Spinal cord (tissue), 10 donors: ENCODE data around the gene GYS1. TPM values are rescaled to one million over a fixed set of nuclear protein-coding genes. Genes with fewer than 3 reads are reported as not detected.

ENCODE experiments used
- DNase-seq, 6 donors: peaks; one replicate each; pipeline versions ENCODE4 v3.0.0 to v3.0.0-alpha.2; 2013 to 2015; ENCODE audit warnings: low spot score in 6 of 6, low read depth in 4 of 6
- H3K27ac ChIP-seq: one replicate; pipeline ENCODE4 v1.5.1; 2013; ENCODE audit warnings: low read depth, low read length, control low read depth
- H3K27me3 ChIP-seq: one replicate; pipeline ENCODE4 v1.6.1; 2013; ENCODE audit warnings: low read length; ENCODE audit not compliant: control insufficient read depth, insufficient read depth
- H3K36me3 ChIP-seq: one replicate; pipeline ENCODE4 v1.6.1; 2013; ENCODE audit warnings: low read length; ENCODE audit not compliant: control insufficient read depth, insufficient read depth
- H3K4me1 ChIP-seq: one replicate; pipeline ENCODE4 v1.6.1; 2013; ENCODE audit warnings: low read length; ENCODE audit not compliant: control insufficient read depth, insufficient read depth
- H3K4me3 ChIP-seq: one replicate; pipeline ENCODE4 v1.5.1; 2013; ENCODE audit warnings: low read depth, low read length, control low read depth
- H3K9me3 ChIP-seq: one replicate; pipeline ENCODE4 v1.6.1; 2013; ENCODE audit warnings: low read length; ENCODE audit not compliant: control insufficient read depth, insufficient read depth
- WGBS: methylation state at CpG from one replicate; pipeline ENCODE4 v1.1.5; 2013; ENCODE audit warnings: missing lambda C conversion rate; ENCODE audit not compliant: insufficient coverage; 5-methylcytosine and 5-hydroxymethylcytosine counted together
- polyA plus RNA-seq, 2 donors: library from polyadenylated mRNA; unstranded; fragments of 120-200 nt; gene quantifications; one replicate each; pipeline ENCODE4 v1.2.1, GENCODE V29; 2013; ENCODE audit not compliant: insufficient read length in 2 of 2
- total RNA-seq, 2 donors: library from RNA; depleted of rRNA in 1 of 2; stranded (reverse); fragments of 120-200 nt in 1 of 2; fragments of >200 nt in 1 of 2; gene quantifications; one replicate each; pipeline versions ENCODE4 v1.2.3 to v1.2.4, GENCODE V29; 2013 to 2014
- donor health status: healthy.

Gene GYS1
- total and polyA plus RNA-seq, 4 donors = 22.0 to 47.5 (median 33.1) TPM

DNA sequence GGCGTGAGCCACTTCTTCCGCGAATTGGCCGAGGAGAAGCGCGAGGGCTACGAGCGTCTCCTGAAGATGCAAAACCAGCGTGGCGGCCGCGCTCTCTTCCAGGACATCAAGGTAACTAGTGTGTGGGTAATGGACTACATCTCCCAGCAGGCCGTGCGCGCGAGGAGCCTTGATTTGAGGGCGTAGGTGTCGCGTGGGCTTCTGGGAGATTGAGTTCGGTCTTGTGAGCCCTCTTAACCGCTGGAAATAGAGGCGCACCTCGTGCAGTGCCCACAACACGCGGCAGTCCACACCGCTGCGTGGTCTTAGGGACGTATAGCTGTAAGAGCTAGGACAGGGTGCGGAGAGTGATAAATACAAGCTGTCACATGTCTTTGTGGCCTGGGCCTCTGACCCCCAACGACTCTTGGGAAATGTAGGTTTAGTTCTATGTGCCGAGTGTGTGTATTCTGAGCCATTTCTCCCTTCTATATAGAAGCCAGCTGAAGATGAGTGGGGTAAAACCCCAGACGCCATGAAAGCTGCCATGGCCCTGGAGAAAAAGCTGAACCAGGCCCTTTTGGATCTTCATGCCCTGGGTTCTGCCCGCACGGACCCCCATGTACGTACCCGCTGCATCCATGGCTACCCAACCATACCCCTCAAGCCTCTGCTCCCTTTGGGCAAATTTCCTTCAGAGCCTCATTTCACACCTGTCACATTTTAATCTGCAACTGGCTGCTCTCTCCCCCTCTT, 27.1 kb downstream of the GYS1 start:
- Histone ChIP-seq H3K27me3 (no peaks in the 10 kb centered on the region), H3K36me3 (peaks cover 59% of the 10 kb centered on the region), H3K27ac (peak overlapping the region; percentile 90), H3K4me1 (peaks cover 42% of the 10 kb centered on the region), H3K4me3 (peak overlapping the region; percentile 81), H3K9me3 (no peaks in the 10 kb centered on the region)
- WGBS = 12% methylated on average over 33 of the region's 36 CpGs
- DNase-seq = peak; percentile 84 to 98 (median 88)

GRCh38 chr19:48965040-48965805, 27.9 kb downstream of the GYS1 start, which contains the start of gene FTL:
Gene FTL, plus strand, starts transcription at chr19:48965309. Its CDS starts 199 bp downstream, at chr19:48965508.
- Histone ChIP-seq H3K4me3 (peak within 1 kb of the TSS; percentile 81), H3K9me3 (no peaks in the 10 kb centered on the region), H3K27me3 (no peaks in the 10 kb centered on the region), H3K27ac (peak within 1 kb of the TSS; percentile 90), H3K4me1 (peaks cover 36% of the 10 kb centered on the region), H3K36me3 (peaks cover 55% of the 10 kb centered on the region)
- 0% methylated on average over 50 of the region's 52 CpGs for WGBS
- DNase-seq = peak; percentile 84 to 98 (median 89)

DNA sequence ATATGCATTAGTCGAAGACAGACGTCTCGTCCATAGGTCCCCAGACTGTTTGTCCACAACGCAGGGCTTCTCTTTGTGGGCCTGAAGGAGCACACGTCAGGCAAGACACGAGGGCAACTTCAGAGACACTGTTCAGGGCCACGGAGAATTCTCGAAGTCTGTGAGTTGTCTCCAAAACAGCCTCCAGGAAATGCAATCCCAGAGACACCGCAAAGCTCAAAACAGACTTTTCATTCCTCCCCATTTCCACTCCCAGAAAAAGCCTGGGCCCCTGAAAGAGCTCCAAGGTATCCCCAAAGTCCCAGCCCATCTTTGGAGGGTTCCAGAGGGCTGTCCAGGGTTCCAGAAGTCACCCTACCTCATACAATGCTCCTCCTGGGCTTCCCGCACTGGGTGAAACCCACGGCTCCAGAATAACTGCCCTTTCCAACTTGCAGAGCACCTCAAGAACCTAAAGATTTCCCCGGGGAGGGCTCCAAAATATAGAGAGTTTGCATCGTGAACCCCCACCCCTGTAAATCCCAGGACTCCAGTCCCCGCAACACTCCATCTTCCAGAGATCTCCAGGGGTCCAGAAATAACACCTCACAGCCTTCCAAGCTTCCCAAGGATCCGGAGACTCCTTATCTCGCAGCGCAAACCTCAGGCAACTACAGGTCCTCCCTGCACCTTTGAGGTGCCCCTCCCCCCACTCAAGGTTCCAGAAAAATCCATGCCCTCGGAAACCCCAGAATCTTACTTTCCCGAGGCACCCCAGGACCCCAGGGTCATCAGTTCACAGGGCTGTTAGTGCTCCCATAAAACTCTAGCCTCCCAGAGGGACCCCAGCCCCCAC, 28.7 kb downstream of the GYS1 start:
- Histone ChIP-seq H3K4me3 (peak overlapping the region; percentile 81), H3K27me3 (no peaks in the 10 kb centered on the region), H3K4me1 (peaks cover 36% of the 10 kb centered on the region), H3K27ac (peak overlapping the region; percentile 80), H3K9me3 (no peaks in the 10 kb centered on the region), H3K36me3 (peaks cover 47% of the 10 kb centered on the region)
- peak in 1 of 6 donors; percentile 33 for DNase-seq
- whole genome bisulfite sequencing = 23% methylated on average over 19 of the region's 19 CpGs

DNA sequence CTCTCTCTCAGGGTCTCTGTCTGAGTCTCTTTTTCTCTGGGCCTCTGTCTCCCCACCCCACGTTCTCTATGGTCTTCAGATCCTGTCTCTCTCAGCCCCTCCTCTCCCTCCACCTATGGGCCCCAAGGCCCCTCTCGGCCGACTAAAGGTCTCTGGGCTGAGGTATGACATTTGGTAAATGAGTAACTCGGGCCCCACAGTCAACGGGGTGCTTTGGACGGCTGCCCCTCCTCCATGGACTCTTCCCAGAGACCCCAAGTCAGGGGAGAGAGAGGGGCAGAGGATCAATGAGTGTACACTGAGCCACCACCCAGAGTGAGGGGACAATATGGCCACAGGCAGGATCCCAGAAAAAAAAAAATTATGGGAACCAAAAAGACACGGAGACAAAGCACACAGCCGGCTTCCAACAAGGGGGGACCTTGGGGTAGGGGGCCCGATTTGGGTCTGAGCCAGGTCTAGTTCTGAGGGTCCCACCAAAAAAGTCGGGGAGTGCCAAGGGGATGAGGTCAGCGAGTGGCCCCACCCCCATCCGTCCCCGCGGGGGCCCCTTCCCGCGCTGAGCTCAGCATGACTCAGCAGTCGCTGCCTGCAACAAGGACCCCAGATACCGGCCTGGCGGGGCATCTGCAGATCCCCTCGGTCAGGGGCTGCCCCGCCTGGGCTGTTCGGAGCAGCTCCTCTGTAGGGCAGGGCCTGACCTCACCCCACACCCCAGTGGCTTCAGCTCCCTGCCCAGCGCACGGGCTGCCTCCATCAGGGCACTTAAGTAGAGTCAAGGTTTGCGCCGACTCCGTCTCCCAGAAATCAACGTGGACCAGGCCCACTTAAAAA, 29.5 kb downstream of the GYS1 start:
- Histone ChIP-seq H3K27ac (peak overlapping the region; percentile 80), H3K4me3 (peak overlapping the region; percentile 21), H3K27me3 (no peaks in the 10 kb centered on the region), H3K9me3 (no peaks in the 10 kb centered on the region), H3K36me3 (peaks cover 38% of the 10 kb centered on the region), H3K4me1 (peaks cover 36% of the 10 kb centered on the region)
- peak in 1 of 6 donors; percentile 61 for DNase-seq
- WGBS = 9% methylated on average over 22 of the region's 28 CpGs

GRCh38 chr19:48962849-48963165, 30.3 kb downstream of the GYS1 start:
- DNase-seq = no peak
- peaks cover 30% of the 10 kb centered on the region for H3K36me3 ChIP-seq
- peaks cover 36% of the 10 kb centered on the region for H3K4me1 ChIP-seq
- H3K27ac ChIP-seq = no peak overlapping the region
- no peaks in the 10 kb centered on the region for H3K27me3 ChIP-seq
- H3K9me3 ChIP-seq = no peaks in the 10 kb centered on the region
- no peak overlapping the region for H3K4me3 ChIP-seq
- 60% methylated on average over 2 of the region's 7 CpGs for WGBS

DNA sequence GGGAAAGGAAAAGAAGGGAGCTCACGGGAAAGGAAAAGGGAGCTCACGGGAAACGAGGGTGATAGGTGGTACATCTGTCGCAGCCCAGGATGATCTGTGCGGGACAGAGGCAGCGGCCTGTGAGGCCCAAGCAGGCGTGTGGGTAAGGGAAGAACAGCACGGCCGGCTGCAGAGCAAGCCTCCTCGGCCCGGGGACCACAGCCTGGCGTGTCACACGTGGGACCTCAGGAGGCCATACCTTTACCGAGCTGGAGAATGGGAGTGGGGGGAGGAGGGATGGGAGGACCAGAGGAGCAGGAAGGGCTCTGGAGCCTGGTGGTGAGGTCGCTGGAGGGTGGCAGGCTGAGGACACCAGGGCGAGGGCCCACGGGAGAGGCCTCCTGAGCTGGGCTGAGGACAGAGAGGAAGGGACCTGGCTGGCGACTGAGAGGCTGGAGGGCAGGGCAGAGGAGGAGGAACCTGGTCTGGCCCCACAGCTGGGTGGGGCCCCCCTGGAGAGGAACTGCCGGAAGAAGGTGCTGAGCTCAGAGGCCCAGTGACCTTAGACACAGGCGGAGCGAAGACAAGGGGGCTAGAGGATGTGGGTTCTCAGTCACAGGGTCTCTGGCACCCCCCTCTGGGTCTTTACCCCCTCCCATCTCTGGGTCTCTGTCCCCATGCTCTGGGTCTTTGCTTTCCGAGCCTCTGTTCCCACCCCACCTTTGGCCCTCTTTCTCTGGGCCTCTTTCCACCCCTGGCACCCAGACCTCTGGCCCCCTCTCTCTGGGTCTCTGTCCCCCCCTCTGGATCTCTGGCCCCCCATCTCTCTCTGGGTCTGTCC, 30.9 kb downstream of the GYS1 start:
- WGBS = 62% methylated on average over 21 of the region's 22 CpGs
- no peak for DNase-seq
- H3K27me3 ChIP-seq = no peaks in the 10 kb centered on the region
- H3K36me3 ChIP-seq = peaks cover 25% of the 10 kb centered on the region
- no peaks in the 10 kb centered on the region for H3K9me3 ChIP-seq
- H3K4me3 ChIP-seq = no peak overlapping the region
- H3K4me1 ChIP-seq = peaks cover 36% of the 10 kb centered on the region
- no peak overlapping the region for H3K27ac ChIP-seq

DNA sequence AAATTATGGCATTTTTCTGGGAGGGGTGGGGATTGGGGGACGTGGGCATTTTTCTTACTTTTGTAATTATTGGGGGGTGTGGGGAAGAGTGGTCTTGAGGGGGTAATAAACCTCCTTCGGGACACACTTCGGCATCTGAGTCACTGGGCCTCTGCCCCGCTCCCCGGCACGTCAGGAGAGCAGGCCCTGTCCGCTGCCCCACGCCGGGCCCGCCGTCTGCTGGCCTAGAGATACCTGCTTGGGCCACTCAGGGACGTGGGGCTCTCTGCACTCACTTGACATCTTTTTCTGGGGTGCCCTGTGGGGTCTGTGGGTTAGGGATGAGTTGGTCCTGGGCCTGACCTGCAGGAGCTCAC, 31.5 kb downstream of the GYS1 start:
- H3K4me1 ChIP-seq = peaks cover 35% of the 10 kb centered on the region
- 93% methylated on average over 8 of the region's 12 CpGs for WGBS
- H3K27me3 ChIP-seq = no peaks in the 10 kb centered on the region
- H3K4me3 ChIP-seq = no peak overlapping the region
- H3K27ac ChIP-seq = no peak overlapping the region
- DNase-seq = no peak
- no peaks in the 10 kb centered on the region for H3K9me3 ChIP-seq
- peaks cover 26% of the 10 kb centered on the region for H3K36me3 ChIP-seq

- no peak for DNase-seq
- Histone ChIP-seq H3K36me3 (peaks cover 21% of the 10 kb centered on the region), H3K4me3 (no peak overlapping the region), H3K27ac (no peak overlapping the region), H3K27me3 (no peaks in the 10 kb centered on the region), H3K4me1 (peaks cover 31% of the 10 kb centered on the region), H3K9me3 (no peaks in the 10 kb centered on the region)
- WGBS = 83% methylated on average over 17 of the region's 19 CpGs
Observed at GRCh38 chr19:48961051-48961649, 32.0 kb downstream of the GYS1 start.
